ENCODE data around the gene BAG3. TPM values are rescaled to one million over a fixed set of nuclear protein-coding genes. Genes with fewer than 3 reads are reported as not detected.

The BAG3 gene
- total and polyA plus RNA-seq, 2 of the 4 experiments (the other 2 are of a cell fraction) = 5.4 to 42.5 TPM

DNA sequence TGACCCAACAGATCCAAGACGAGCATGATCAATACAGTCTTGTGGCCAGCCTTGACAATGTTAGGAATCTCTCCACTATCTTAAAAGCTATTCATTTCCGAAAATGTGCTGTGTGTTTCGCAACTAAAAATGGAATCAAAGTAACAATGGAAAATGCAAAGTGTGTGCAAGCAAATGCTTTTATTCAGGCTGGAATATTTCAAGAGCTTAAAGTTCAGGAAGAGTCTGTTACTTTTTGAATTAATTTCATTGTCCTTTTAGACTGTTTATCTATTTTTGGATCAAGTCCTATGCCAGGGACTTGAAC lies 30.1 kb upstream of the BAG3 start:
- WGBS, 2 experiments (ENCODE audit: extremely low coverage in 2 of 2, insufficient read length in 1 of 2) = 0% methylated on average over 1 of the region's 3 CpGs; no CpG with 5 or more reads in 1 of the 2 experiments
- in situ Hi-C loops (cut with MboI; ENCODE audit: low sequenced_read_pairs) = no loop called here
- H2AFZ ChIP-seq (replicated peaks; ENCODE audit: low read length, poor library complexity) = peak overlapping the region; percentile 67

More for the DNA sequence above, 30.1 kb upstream of the BAG3 start:
- Histone ChIP-seq H3K4me3 (ENCODE audit: insufficient read depth, low read depth, low read length) (no peak overlapping the region), H2AK9ac (replicated peaks; ENCODE audit: low read depth, low read length, poor library complexity) (no peak overlapping the region), H3K9ac (ENCODE audit: low read depth, low read length) (no peak overlapping the region), H3K27ac (ENCODE audit: insufficient read depth, low read length) (no peak overlapping the region), H4K91ac (ENCODE audit: insufficient read depth, low read depth, low read length) (no peak overlapping the region; the same call in 1 of the 2 replicates), H3K79me1 (ENCODE audit: low read depth in 1 of 2, low read length in 2 of 2) (no peaks in the 10 kb centered on the region), H3K14ac (replicated peaks; ENCODE audit: low read depth, low read length) (no peak overlapping the region), H3K23ac (ENCODE audit: low read depth, low read length) (no peak overlapping the region), H3K18ac (ENCODE audit: low read depth, low read length) (no peak overlapping the region), H2BK20ac (ENCODE audit: low read depth, low read length) (no peak overlapping the region), H3K56ac (ENCODE audit: extremely low read depth, insufficient read depth, low read length) (no peak overlapping the region), H4K5ac (ENCODE audit: low read depth, low read length) (peak overlapping the region; percentile 70; the same call in 1 of the 2 replicates), H3K9me1 (ENCODE audit: insufficient read depth, low read length) (no peaks in the 10 kb centered on the region; the same call in 1 of the 2 replicates), H3K27me3 (ENCODE audit: control insufficient read depth, insufficient read depth, low read length) (no peaks in the 10 kb centered on the region), H2BK120ac (ENCODE audit: low read depth, low read length) (no peak overlapping the region), H3K36me3 (ENCODE audit: control insufficient read depth, insufficient read depth, low read length) (no peaks in the 10 kb centered on the region), H3K4ac (ENCODE audit: low read depth, low read length) (no peak overlapping the region), H2BK5ac (ENCODE audit: low read depth, low read length, poor library complexity, severe bottlenecking) (no peak overlapping the region), H4K8ac (ENCODE audit: low read depth in 2 of 2, low read length in 2 of 2) (peak overlapping the region in 1 of 2 experiments; percentile 47; a peak in 1 of 4 replicates), H3K9me3 (ENCODE audit: control insufficient read depth, insufficient read depth, low read length) (no peaks in the 10 kb centered on the region), H3K4me1 (ENCODE audit: control insufficient read depth, insufficient read depth, low read length) (peaks cover 8% of the 10 kb centered on the region), H4K20me1 (ENCODE audit: insufficient read depth, low read length) (no peaks in the 10 kb centered on the region), H3K4me2 (ENCODE audit: low read depth, low read length) (no peak overlapping the region), H2AK5ac (ENCODE audit: low read depth, low read length) (no peak overlapping the region), H2BK15ac (ENCODE audit: low read depth, low read length) (0 out of 3 replicates have a peak overlapping the region, but pooled peaks have one; percentile 10)
- intact Hi-C loops (cut with micrococcal nuclease) = no loop called here
- no TSS peak for BruUV-seq (replicated peaks)
- ATAC-seq (ENCODE audit: low read depth) (0 out of 2 replicates have a peak, but pooled peaks have one; percentile 18), DNase-seq (no peak)
- TF ChIP-seq, protein P1, sequence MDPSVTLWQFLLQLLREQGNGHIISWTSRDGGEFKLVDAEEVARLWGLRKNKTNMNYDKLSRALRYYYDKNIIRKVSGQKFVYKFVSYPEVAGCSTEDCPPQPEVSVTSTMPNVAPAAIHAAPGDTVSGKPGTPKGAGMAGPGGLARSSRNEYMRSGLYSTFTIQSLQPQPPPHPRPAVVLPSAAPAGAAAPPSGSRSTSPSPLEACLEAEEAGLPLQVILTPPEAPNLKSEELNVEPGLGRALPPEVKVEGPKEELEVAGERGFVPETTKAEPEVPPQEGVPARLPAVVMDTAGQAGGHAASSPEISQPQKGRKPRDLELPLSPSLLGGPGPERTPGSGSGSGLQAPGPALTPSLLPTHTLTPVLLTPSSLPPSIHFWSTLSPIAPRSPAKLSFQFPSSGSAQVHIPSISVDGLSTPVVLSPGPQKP (IDR thresholded peaks at IDR 0.05; ENCODE audit: borderline replicate concordance, low read depth, low read length) = no peak
- TF ChIP-seq BHLHE40 (IDR thresholded peaks at IDR 0.05; ENCODE audit: low read depth, low read length) = no peak
- TF ChIP-seq NFE2L2 (IDR thresholded peaks at IDR 0.05; ENCODE audit: low read depth, low read length) = no peak
- no peak for TF ChIP-seq FOS (IDR thresholded peaks at IDR 0.05; ENCODE audit: low read depth, low read length)
- peak; percentile 69 for TF ChIP-seq CEBPB (IDR thresholded peaks at IDR 0.05; ENCODE audit: low read depth, low read length)
- CTCF ChIA-PET = no interaction called here
- dilution Hi-C loops (cut with HindIII; ENCODE audit: low sequenced_read_pairs, unreplicated experiment) = no loop called here
- POLR2A ChIA-PET (ENCODE audit: unreplicated experiment) = no interaction called here
